Head of caudate nucleus (tissue), 42 donors: ENCODE results near the gene MAP2K2.

Experiments used
- DNase-seq, 42 donors: peaks; one replicate each; pipeline versions ENCODE4 v3.0.0 to v3.0.0-alpha.2; 2020 to 2021; ENCODE audit warnings: mixed read lengths in 7 of 42
- intact Hi-C: fragments of 100-400 bp; cut with DNase I; formaldehyde crosslinking; loops from one replicate; pipeline ENCODE4 v1.15.0; 2022

MAP2K2 gene

GRCh38 chr19:4087787-4088679 lies 35.9 kb downstream of the MAP2K2 start:
- no peak for DNase-seq
- intact Hi-C loops: no loop called here

- no peak for DNase-seq
- intact Hi-C loops: no loop called here
Observed at GRCh38 chr19:4086411-4086867, 37.5 kb downstream of the MAP2K2 start.

GRCh38 chr19:4084547-4084877 lies 39.4 kb downstream of the MAP2K2 start:
- no peak for DNase-seq
- intact Hi-C loops: no loop called here

- intact Hi-C loops: no loop called here
- DNase-seq: no peak
Observed at GRCh38 chr19:4083677-4084546, 40.0 kb downstream of the MAP2K2 start.

GRCh38 chr19:4082172-4082571 lies 41.8 kb downstream of the MAP2K2 start:
- no peak for DNase-seq
- intact Hi-C loops: no loop called here

GRCh38 chr19:4081441-4082129 lies 42.3 kb downstream of the MAP2K2 start:
- intact Hi-C loops: no loop called here
- DNase-seq: no peak

- DNase-seq: no peak
- intact Hi-C loops: no loop called here
Observed at GRCh38 chr19:4080473-4080872, 43.4 kb downstream of the MAP2K2 start.

GRCh38 chr19:4077800-4078684 lies 45.9 kb downstream of the MAP2K2 start:
- DNase-seq: peak in 13 of 42 donors; percentile 22 to 66 (median 44)
- intact Hi-C loops: no loop called here

- DNase-seq: no peak
Observed at GRCh38 chr19:4077007-4077374, 46.9 kb downstream of the MAP2K2 start.

GRCh38 chr19:4075373-4075772 lies 48.5 kb downstream of the MAP2K2 start:
- DNase-seq: peak in 1 of 42 donors; percentile 25
- intact Hi-C loops: no loop called here

More at GRCh38 chr19:4077007-4077374, 46.9 kb downstream of the MAP2K2 start:
- intact Hi-C loops: no loop called here

- no peak for DNase-seq
- intact Hi-C loops: no loop called here
Observed at GRCh38 chr19:4071610-4072009, 52.3 kb downstream of the MAP2K2 start.

GRCh38 chr19:4069331-4069959 lies 54.5 kb downstream of the MAP2K2 start:
- intact Hi-C loops: loop anchor here (5.0 kb wide), 2 partner anchors 53 to 82 kb away; partner anchors contain the start of genes EEF2 and MAP2K2

GRCh38 chr19:4068047-4068966 lies 55.6 kb downstream of the MAP2K2 start:
- intact Hi-C loops: loop anchor here (5.0 kb wide), 2 partner anchors 54 to 81 kb away; partner anchors contain the start of genes EEF2 and MAP2K2
- DNase-seq: no peak

More at GRCh38 chr19:4069331-4069959, 54.5 kb downstream of the MAP2K2 start:
- DNase-seq: no peak

GRCh38 chr19:4067396-4068046 lies 56.4 kb downstream of the MAP2K2 start:
- intact Hi-C loops: loop anchor here (5.0 kb wide), 2 partner anchors 55 to 80 kb away; partner anchors contain the start of genes EEF2 and MAP2K2
- peak in 15 of 42 donors; percentile 35 to 69 (median 48) for DNase-seq

GRCh38 chr19:4066682-4067395 lies 57.1 kb downstream of the MAP2K2 start, which contains the start of gene ZBTB7A:
Gene ZBTB7A (minus strand): TSS chr19:4066899. CDS start chr19:4055232, 11,667 bp downstream.
- intact Hi-C loops: loop anchor here (5.0 kb wide), 2 partner anchors 55 to 80 kb away; partner anchors contain the start of genes EEF2 and MAP2K2
- DNase-seq: peak; percentile 51 to 89 (median 74)
